Astrocyte (in vitro differentiated cells and primary cell): ENCODE data around the gene CDK15. TPM values are rescaled to one million over a fixed set of nuclear protein-coding genes. Genes with fewer than 3 reads are reported as not detected.
"Not testable (repeated sequence)": the region's sequence is repeated elsewhere in the genome, so short reads cannot be mapped to it uniquely, and the experiment has no call there.

Experiments
- DNase-seq: peaks from one replicate; pipeline ENCODE4 v3.0.0-alpha.2; 2010; ENCODE audit warnings: low read depth
- FAIRE-seq: peaks from 2 replicates; lab custom pipeline; 2011; peaks lifted over from hg19 to GRCh38; lab: Jason Lieb, UNC
- H2AFZ ChIP-seq: 2 replicates; pipeline ENCODE4 v1.6.0; 2012; ENCODE audit warnings: low read depth, low read length, inconsistent platforms
- H3K27ac ChIP-seq: 2 replicates; pipeline ENCODE4 v1.5.1; 2011; ENCODE audit warnings: low read depth, low read length, inconsistent platforms
- H3K27me3 ChIP-seq: 2 replicates; pipeline ENCODE4 v1.6.0; 2011; ENCODE audit warnings: low read length, inconsistent platforms; ENCODE audit not compliant: insufficient read depth
- H3K36me3 ChIP-seq: 2 replicates; pipeline ENCODE4 v1.5.1; 2011; ENCODE audit warnings: low read length, inconsistent platforms; ENCODE audit not compliant: insufficient read depth
- H3K4me1 ChIP-seq: 2 replicates; pipeline ENCODE4 v1.5.1; 2011; ENCODE audit warnings: low read length, inconsistent platforms; ENCODE audit not compliant: insufficient read depth
- H3K4me2 ChIP-seq: 2 replicates; pipeline ENCODE4 v1.6.0; 2012; ENCODE audit warnings: low read length, inconsistent platforms
- H3K4me3 ChIP-seq: 2 replicates; pipeline ENCODE4 v1.5.1; 2011; ENCODE audit warnings: low read depth, mild to moderate bottlenecking, low read length, inconsistent platforms; ENCODE audit not compliant: insufficient read depth
- H3K79me2 ChIP-seq: 2 replicates; pipeline ENCODE4 v1.6.0; 2012; ENCODE audit warnings: mild to moderate bottlenecking, low read length, inconsistent platforms; ENCODE audit not compliant: insufficient read depth
- H3K9ac ChIP-seq: 2 replicates; pipeline ENCODE4 v1.6.0; 2012; ENCODE audit warnings: mild to moderate bottlenecking, low read length, inconsistent platforms
- H3K9me3 ChIP-seq: 2 replicates; pipeline ENCODE4 v1.5.1; 2012; ENCODE audit warnings: low read depth, mild to moderate bottlenecking, low read length, inconsistent platforms; ENCODE audit not compliant: insufficient read depth
- H4K20me1 ChIP-seq: 2 replicates; pipeline ENCODE4 v1.6.0; 2012; ENCODE audit warnings: low read length, inconsistent platforms; ENCODE audit not compliant: insufficient read depth
- H3K27ac Mint-ChIP-seq: one replicate; pipeline ENCODE4 v1.8.0; 2021; ENCODE audit warnings: mild to moderate bottlenecking, mixed read lengths; ENCODE audit not compliant: unreplicated experiment
- H3K27me3 Mint-ChIP-seq: one replicate; pipeline ENCODE4 v1.8.0; 2021; ENCODE audit warnings: low read depth, mixed read lengths; ENCODE audit not compliant: unreplicated experiment
- H3K36me3 Mint-ChIP-seq: one replicate; pipeline ENCODE4 v1.8.0; 2021; ENCODE audit warnings: low read depth, mixed read lengths; ENCODE audit not compliant: unreplicated experiment
- H3K4me1 Mint-ChIP-seq: one replicate; pipeline ENCODE4 v1.8.0; 2021; ENCODE audit warnings: low read depth, mixed read lengths; ENCODE audit not compliant: unreplicated experiment
- H3K4me3 Mint-ChIP-seq: one replicate; pipeline ENCODE4 v1.8.0; 2021; ENCODE audit warnings: mild to moderate bottlenecking, moderate library complexity, mixed read lengths; ENCODE audit not compliant: unreplicated experiment
- H3K9me3 Mint-ChIP-seq: one replicate; pipeline ENCODE4 v1.8.0; 2021; ENCODE audit warnings: mild to moderate bottlenecking, mixed read lengths; ENCODE audit not compliant: unreplicated experiment
- EZH2 ChIP-seq: IDR thresholded peaks from 2 replicates; pipeline ENCODE4 v1.6.1; 2012; ENCODE audit warnings: mild to moderate bottlenecking, low read length, inconsistent platforms; ENCODE audit not compliant: insufficient read depth
- total RNA-seq: library from RNA; stranded (reverse); gene quantifications from 2 replicates; pipeline ENCODE4 v1.2.1, GENCODE V29; 2021
- TF ChIP-seq, protein P1 (sequence below): IDR thresholded peaks from 2 replicates; pipeline ENCODE4 v1.5.1; 2011; ENCODE audit warnings: low read depth, mild to moderate bottlenecking, inconsistent platforms, low read length, moderate library complexity; ENCODE audit not compliant: insufficient read depth

Gene CDK15
- total RNA-seq, 1 donor from 2014 or later: 6.6 TPM

DNA sequence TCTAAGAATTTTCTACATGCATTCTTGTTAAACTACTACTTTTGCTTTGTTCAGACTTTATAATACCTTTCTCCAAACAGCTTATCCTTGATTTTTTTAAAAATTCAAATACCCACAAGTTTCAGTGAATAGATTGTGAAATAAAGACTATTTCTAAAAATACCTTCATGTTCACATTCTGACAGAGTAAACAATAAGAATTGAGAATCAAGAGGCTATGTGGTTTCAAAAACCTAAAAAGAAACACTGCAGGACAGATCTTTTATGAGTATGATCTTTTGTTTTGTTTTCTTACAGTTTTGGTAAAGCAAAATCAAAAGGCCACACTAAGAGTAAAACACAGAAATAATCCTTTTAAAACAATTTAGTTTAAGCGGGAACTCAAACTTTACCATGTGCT, 46.8 kb upstream of the CDK15 start:
- Histone ChIP-seq H3K4me1 (no peaks in the 10 kb centered on the region), H4K20me1 (no peaks in the 10 kb centered on the region), H3K27me3 (no peaks in the 10 kb centered on the region), H3K27ac (no peak overlapping the region), H3K79me2 (no peaks in the 10 kb centered on the region), H2AFZ (no peak overlapping the region), H3K9ac (no peak overlapping the region), H3K4me3 (no peak overlapping the region), H3K36me3 (peaks cover 34% of the 10 kb centered on the region), H3K4me2 (no peak overlapping the region), H3K9me3 (no peaks in the 10 kb centered on the region)
- Mint-ChIP-seq H3K9me3 (no peaks in the 10 kb centered on the region), H3K4me3 (no peak overlapping the region), H3K27me3 (no peaks in the 10 kb centered on the region), H3K27ac (no peak overlapping the region), H3K36me3 (peaks cover 16% of the 10 kb centered on the region), H3K4me1 (peaks cover 8% of the 10 kb centered on the region)
- no peak for TF ChIP-seq EZH2
- TF ChIP-seq, protein P1, sequence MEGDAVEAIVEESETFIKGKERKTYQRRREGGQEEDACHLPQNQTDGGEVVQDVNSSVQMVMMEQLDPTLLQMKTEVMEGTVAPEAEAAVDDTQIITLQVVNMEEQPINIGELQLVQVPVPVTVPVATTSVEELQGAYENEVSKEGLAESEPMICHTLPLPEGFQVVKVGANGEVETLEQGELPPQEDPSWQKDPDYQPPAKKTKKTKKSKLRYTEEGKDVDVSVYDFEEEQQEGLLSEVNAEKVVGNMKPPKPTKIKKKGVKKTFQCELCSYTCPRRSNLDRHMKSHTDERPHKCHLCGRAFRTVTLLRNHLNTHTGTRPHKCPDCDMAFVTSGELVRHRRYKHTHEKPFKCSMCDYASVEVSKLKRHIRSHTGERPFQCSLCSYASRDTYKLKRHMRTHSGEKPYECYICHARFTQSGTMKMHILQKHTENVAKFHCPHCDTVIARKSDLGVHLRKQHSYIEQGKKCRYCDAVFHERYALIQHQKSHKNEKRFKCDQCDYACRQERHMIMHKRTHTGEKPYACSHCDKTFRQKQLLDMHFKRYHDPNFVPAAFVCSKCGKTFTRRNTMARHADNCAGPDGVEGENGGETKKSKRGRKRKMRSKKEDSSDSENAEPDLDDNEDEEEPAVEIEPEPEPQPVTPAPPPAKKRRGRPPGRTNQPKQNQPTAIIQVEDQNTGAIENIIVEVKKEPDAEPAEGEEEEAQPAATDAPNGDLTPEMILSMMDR: no peak
- no peak for FAIRE-seq
- DNase-seq: no peak

DNA sequence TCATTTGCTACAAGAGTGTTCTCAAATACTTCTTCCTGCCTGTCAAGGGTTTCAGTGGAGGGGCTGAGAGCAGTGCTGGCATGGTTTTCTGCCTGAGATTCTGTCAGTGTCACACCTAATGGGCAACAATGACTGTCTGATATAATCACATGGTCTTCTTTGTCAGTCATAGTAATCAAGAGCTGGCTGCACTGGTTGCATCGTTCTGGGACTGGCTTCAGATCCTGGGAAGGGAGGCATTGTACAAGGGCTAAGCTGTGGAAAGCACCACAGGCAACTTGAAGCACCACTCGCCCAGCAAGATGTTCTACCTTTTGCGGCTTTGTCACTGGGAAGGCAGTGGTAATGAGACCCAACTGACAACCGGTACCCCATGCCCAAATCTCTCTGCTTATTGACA, 45.2 kb upstream of the CDK15 start:
- Mint-ChIP-seq H3K27ac (no peak overlapping the region), H3K4me3 (no peak overlapping the region), H3K36me3 (peaks cover 11% of the 10 kb centered on the region), H3K4me1 (peaks cover 4% of the 10 kb centered on the region), H3K27me3 (no peaks in the 10 kb centered on the region), H3K9me3 (no peaks in the 10 kb centered on the region)
- H3K9ac ChIP-seq: no peak overlapping the region
- H3K4me2 ChIP-seq: no peak overlapping the region
- DNase-seq (no peak), FAIRE-seq (no peak)
- no peak overlapping the region for H2AFZ ChIP-seq
- no peaks in the 10 kb centered on the region for H3K27me3 ChIP-seq
- no peaks in the 10 kb centered on the region for H3K4me1 ChIP-seq
- H3K79me2 ChIP-seq: no peaks in the 10 kb centered on the region
- peaks cover 32% of the 10 kb centered on the region for H3K36me3 ChIP-seq
- H3K9me3 ChIP-seq: no peaks in the 10 kb centered on the region
- no peak overlapping the region for H3K4me3 ChIP-seq
- H4K20me1 ChIP-seq: no peaks in the 10 kb centered on the region
- no peak overlapping the region for H3K27ac ChIP-seq
- TF ChIP-seq, protein P1: no peak
- no peak for TF ChIP-seq EZH2

DNA sequence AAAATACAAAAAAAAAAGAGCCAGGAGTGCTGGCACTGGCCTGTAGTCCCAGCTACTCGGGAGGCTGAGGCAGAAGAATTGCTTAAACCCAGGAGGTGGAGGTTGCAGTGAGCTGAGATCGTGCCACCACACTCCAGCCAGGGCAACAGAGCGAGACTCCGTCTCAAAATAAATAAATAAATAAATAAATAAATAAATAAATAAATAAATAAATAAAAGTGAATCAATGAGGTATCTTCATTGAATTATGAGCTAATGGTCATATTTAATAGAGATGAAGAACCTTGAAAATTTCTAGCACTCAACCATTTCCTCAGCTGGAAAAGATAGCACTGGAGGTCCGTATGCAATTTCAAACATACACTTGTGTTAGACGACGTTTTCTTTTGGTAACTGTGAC, 41.9 kb upstream of the CDK15 start:
- not testable (repeated sequence) for H3K27me3 Mint-ChIP-seq, H3K4me2 ChIP-seq, H3K4me1 ChIP-seq, H3K27ac Mint-ChIP-seq, DNase-seq, H3K9ac ChIP-seq, H3K27me3 ChIP-seq, H3K4me3 ChIP-seq, H2AFZ ChIP-seq, H3K4me1 Mint-ChIP-seq, H4K20me1 ChIP-seq, H3K9me3 ChIP-seq, FAIRE-seq, H3K79me2 ChIP-seq, H3K27ac ChIP-seq, H3K9me3 Mint-ChIP-seq, H3K4me3 Mint-ChIP-seq
- H3K36me3 Mint-ChIP-seq: peaks cover 17% of the 10 kb centered on the region
- peaks cover 20% of the 10 kb centered on the region for H3K36me3 ChIP-seq
